GM12878 (cell line): ENCODE measurements around the gene RABGGTB.

Source experiments
- EZH2 ChIP-seq: IDR thresholded peaks from 2 replicates; pipeline ENCODE4 v1.6.1; 2012; ENCODE audit warnings: low read depth, mild to moderate bottlenecking, control low read depth, inconsistent platforms, low read length, borderline replicate concordance; ENCODE audit not compliant: control insufficient read depth
- MYC ChIP-seq: IDR thresholded peaks from 2 replicates; pipeline ENCODE4 v1.6.1; 2011; ENCODE audit warnings: mild to moderate bottlenecking, low read length, moderate library complexity, inconsistent platforms; ENCODE audit not compliant: insufficient read depth, insufficient replicate concordance, insufficient read length, severe bottlenecking
- SMC3 ChIP-seq: IDR thresholded peaks from 2 replicates; pipeline ENCODE4 v1.6.1; 2011; ENCODE audit warnings: low read length, improper control_type of control experiment, borderline replicate concordance
- TF ChIP-seq, protein P1 (sequence below), 3 experiments: IDR thresholded peaks in 2 of 3; conservative IDR thresholded peaks in 1 of 3; 2 replicates each; pipeline ENCODE4 v1.5.1; 2011; ENCODE audit warnings: low read depth in 3 of 3, low read length in 3 of 3, mild to moderate bottlenecking in 3 of 3, control low read depth in 2 of 3, moderate library complexity in 2 of 3, inconsistent platforms in 1 of 3, mixed read lengths in 1 of 3; ENCODE audit not compliant: control insufficient read depth in 2 of 3, insufficient read depth in 1 of 3; ENCODE audit errors: extremely low read depth in 1 of 3

DNA sequence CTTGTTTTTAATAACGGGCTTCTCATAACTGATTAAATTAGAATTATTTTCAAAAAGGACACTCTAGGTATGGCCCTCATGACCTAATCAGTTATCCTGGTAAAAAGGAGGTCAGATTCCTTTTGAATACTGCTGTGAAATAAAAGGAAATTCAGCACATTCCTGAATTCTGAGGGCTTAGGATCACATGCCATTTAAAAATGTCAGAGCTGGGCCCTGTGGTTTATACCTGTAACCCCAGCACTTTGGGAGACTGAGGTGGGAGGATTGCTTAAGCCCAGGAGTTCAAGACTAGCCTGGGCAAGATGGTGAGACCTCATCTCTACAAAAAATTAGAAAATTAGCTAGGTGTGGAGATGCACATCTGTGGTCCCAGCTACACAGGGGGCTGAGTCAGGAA is 18.0 kb upstream of the RABGGTB start:
- no peak for TF ChIP-seq EZH2
- TF ChIP-seq, protein P1, sequence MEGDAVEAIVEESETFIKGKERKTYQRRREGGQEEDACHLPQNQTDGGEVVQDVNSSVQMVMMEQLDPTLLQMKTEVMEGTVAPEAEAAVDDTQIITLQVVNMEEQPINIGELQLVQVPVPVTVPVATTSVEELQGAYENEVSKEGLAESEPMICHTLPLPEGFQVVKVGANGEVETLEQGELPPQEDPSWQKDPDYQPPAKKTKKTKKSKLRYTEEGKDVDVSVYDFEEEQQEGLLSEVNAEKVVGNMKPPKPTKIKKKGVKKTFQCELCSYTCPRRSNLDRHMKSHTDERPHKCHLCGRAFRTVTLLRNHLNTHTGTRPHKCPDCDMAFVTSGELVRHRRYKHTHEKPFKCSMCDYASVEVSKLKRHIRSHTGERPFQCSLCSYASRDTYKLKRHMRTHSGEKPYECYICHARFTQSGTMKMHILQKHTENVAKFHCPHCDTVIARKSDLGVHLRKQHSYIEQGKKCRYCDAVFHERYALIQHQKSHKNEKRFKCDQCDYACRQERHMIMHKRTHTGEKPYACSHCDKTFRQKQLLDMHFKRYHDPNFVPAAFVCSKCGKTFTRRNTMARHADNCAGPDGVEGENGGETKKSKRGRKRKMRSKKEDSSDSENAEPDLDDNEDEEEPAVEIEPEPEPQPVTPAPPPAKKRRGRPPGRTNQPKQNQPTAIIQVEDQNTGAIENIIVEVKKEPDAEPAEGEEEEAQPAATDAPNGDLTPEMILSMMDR (IDR thresholded peaks at IDR 0.05 in 2 of 3, conservative IDR thresholded peaks at IDR 0.05 in 1 of 3; ENCODE audit: control insufficient read depth in 2 of 3, extremely low read depth in 1 of 3, insufficient read depth in 1 of 3, low read depth in 3 of 3, low read length in 3 of 3), result no peak
- TF ChIP-seq SMC3, result no peak
- no peak for TF ChIP-seq MYC
